ENCODE measurements around the gene PCSK9.

GRCh38 chr1:55043011-55043410 lies 3.7 kb downstream of the PCSK9 start:
- TF ChIP-seq POLR2A (IDR thresholded peaks at IDR 0.05) (no peak), CTCF (IDR thresholded peaks at IDR 0.05) (no peak)
